Melanocyte of skin (primary cell): ENCODE measurements around the gene EMP1. TPM values are rescaled to one million over a fixed set of nuclear protein-coding genes. Genes with fewer than 3 reads are reported as not detected.

ENCODE experiments used
- total RNA-seq, 2 donors: library from RNA; depleted of rRNA; stranded (reverse); fragments of >200 nt; gene quantifications; 2 replicates each; pipeline ENCODE4 v1.2.3, GENCODE V29; 2012

EMP1 gene, protein sequence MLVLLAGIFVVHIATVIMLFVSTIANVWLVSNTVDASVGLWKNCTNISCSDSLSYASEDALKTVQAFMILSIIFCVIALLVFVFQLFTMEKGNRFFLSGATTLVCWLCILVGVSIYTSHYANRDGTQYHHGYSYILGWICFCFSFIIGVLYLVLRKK
- 100 to 1,000 TPM in 1 of 2 donors, 10 to 100 TPM in 1; 88.9 to 140 TPM for total RNA-seq

GRCh38 chr12:13196130-13196921 is at the start of gene EMP1:
EMP1 (plus strand) TSS chr12:13196726; CDS start chr12:13211511, 14,785 bp downstream.

Other genes with a start within 250 kb of the EMP1 start
- gene GPRC5D, start 244.6 kb upstream of the EMP1 start, total RNA-seq: not detected
- 10 to 100 TPM; 11.4 to 36.6 TPM for gene HEBP1, start 196.5 kb upstream of the EMP1 start, total RNA-seq
- 10 to 100 TPM; 12.4 to 17.0 TPM for gene FAM234B, start 152.3 kb upstream of the EMP1 start, total RNA-seq
- not detected for gene GSG1, start 93.1 kb upstream of the EMP1 start, total RNA-seq